ENCODE data around the gene ZFPM1.

Gene ZFPM1

GRCh38 chr16:88495268-88495772 is 42.2 kb downstream of the ZFPM1 start:
- in situ Hi-C loops (cut with MboI; ENCODE audit: low sequenced_read_pairs) = no loop called here

- in situ Hi-C loops (cut with MboI; ENCODE audit: low sequenced_read_pairs) = no loop called here
Observed at GRCh38 chr16:88497561-88498462, 44.7 kb downstream of the ZFPM1 start.

- in situ Hi-C loops (cut with MboI; ENCODE audit: low sequenced_read_pairs) = no loop called here
Observed at GRCh38 chr16:88498576-88499208, 45.6 kb downstream of the ZFPM1 start.

GRCh38 chr16:88499292-88499691 is 46.2 kb downstream of the ZFPM1 start:
- in situ Hi-C loops (cut with MboI; ENCODE audit: low sequenced_read_pairs) = no loop called here

GRCh38 chr16:88499836-88500251 is 46.8 kb downstream of the ZFPM1 start:
- in situ Hi-C loops (cut with MboI; ENCODE audit: low sequenced_read_pairs) = no loop called here

- in situ Hi-C loops (cut with MboI; ENCODE audit: low sequenced_read_pairs) = no loop called here
Observed at GRCh38 chr16:88500255-88500661, 47.2 kb downstream of the ZFPM1 start.

- in situ Hi-C loops (cut with MboI; ENCODE audit: low sequenced_read_pairs) = no loop called here
Observed at GRCh38 chr16:88502371-88502770, 49.3 kb downstream of the ZFPM1 start.

GRCh38 chr16:88502776-88503280 is 49.7 kb downstream of the ZFPM1 start:
- in situ Hi-C loops (cut with MboI; ENCODE audit: low sequenced_read_pairs) = no loop called here

- in situ Hi-C loops (cut with MboI; ENCODE audit: low sequenced_read_pairs) = no loop called here
Observed at GRCh38 chr16:88503374-88503770, 50.3 kb downstream of the ZFPM1 start.

GRCh38 chr16:88503771-88504488 is 50.9 kb downstream of the ZFPM1 start:
- in situ Hi-C loops (cut with MboI; ENCODE audit: low sequenced_read_pairs) = no loop called here

GRCh38 chr16:88504489-88505404 is 51.7 kb downstream of the ZFPM1 start:
- in situ Hi-C loops (cut with MboI; ENCODE audit: low sequenced_read_pairs) = no loop called here

- in situ Hi-C loops (cut with MboI; ENCODE audit: low sequenced_read_pairs) = no loop called here
Observed at GRCh38 chr16:88505405-88506082, 52.5 kb downstream of the ZFPM1 start.

- in situ Hi-C loops (cut with MboI; ENCODE audit: low sequenced_read_pairs) = no loop called here
Observed at GRCh38 chr16:88506723-88507122, 53.6 kb downstream of the ZFPM1 start.

- in situ Hi-C loops (cut with MboI; ENCODE audit: low sequenced_read_pairs) = no loop called here
Observed at GRCh38 chr16:88507231-88507743, 54.2 kb downstream of the ZFPM1 start.

- in situ Hi-C loops (cut with MboI; ENCODE audit: low sequenced_read_pairs) = no loop called here
Observed at GRCh38 chr16:88508376-88508867, 55.3 kb downstream of the ZFPM1 start.

- in situ Hi-C loops (cut with MboI; ENCODE audit: low sequenced_read_pairs) = no loop called here
Observed at GRCh38 chr16:88508868-88509748, 56.0 kb downstream of the ZFPM1 start.

GRCh38 chr16:88509749-88510069 is 56.6 kb downstream of the ZFPM1 start:
- in situ Hi-C loops (cut with MboI; ENCODE audit: low sequenced_read_pairs) = no loop called here
